Medulla oblongata (tissue), 1 donor: Measurements from ENCODE around the gene SWT1.
"Not testable (repeated sequence)": the region's sequence is repeated elsewhere in the genome, so short reads cannot be mapped to it uniquely, and the experiment has no call there.

Experiments used
- DNase-seq: peaks from one replicate; pipeline ENCODE4 v3.0.0-alpha.2; 2015; ENCODE audit errors: extremely low spot score

The SWT1 gene

GRCh38 chr1:185245466-185245865 is 88.5 kb downstream of the SWT1 start:
- no peak for DNase-seq

- DNase-seq, result no peak
These were observed 92.6 kb downstream of the SWT1 start for GRCh38 chr1:185249563-185249962.

- no peak for DNase-seq
These were observed 93.1 kb downstream of the SWT1 start for GRCh38 chr1:185250063-185250462.

GRCh38 chr1:185251928-185252327 is 95.0 kb downstream of the SWT1 start:
- not testable (repeated sequence) for DNase-seq

- not testable (repeated sequence) for DNase-seq
These were observed 95.4 kb downstream of the SWT1 start for GRCh38 chr1:185252404-185252803.

GRCh38 chr1:185255595-185255994 is 98.6 kb downstream of the SWT1 start:
- not testable (repeated sequence) for DNase-seq

GRCh38 chr1:185257116-185257949 is 100.4 kb downstream of the SWT1 start:
- not testable (repeated sequence) for DNase-seq

- no peak for DNase-seq
These were observed 100.9 kb downstream of the SWT1 start for GRCh38 chr1:185257950-185258208.

GRCh38 chr1:185258676-185259075 is 101.7 kb downstream of the SWT1 start:
- no peak for DNase-seq

GRCh38 chr1:185260611-185261010 is 103.6 kb downstream of the SWT1 start:
- DNase-seq, result no peak

GRCh38 chr1:185262151-185262550 is 105.2 kb downstream of the SWT1 start:
- no peak for DNase-seq

- DNase-seq, result no peak
These were observed 106.3 kb downstream of the SWT1 start for GRCh38 chr1:185263292-185263691.

GRCh38 chr1:185263780-185264179 is 106.8 kb downstream of the SWT1 start:
- no peak for DNase-seq

GRCh38 chr1:185265314-185265713 is 108.3 kb downstream of the SWT1 start:
- no peak for DNase-seq

- no peak for DNase-seq
These were observed 110.3 kb downstream of the SWT1 start for GRCh38 chr1:185267301-185267700.

- no peak for DNase-seq
These were observed 110.7 kb downstream of the SWT1 start for GRCh38 chr1:185267701-185268100.

GRCh38 chr1:185268352-185268751 is 111.4 kb downstream of the SWT1 start:
- DNase-seq, result no peak

GRCh38 chr1:185271921-185272320 is 115.0 kb downstream of the SWT1 start:
- no peak for DNase-seq

GRCh38 chr1:185279571-185279970 is 122.6 kb downstream of the SWT1 start:
- no peak for DNase-seq

GRCh38 chr1:185280589-185280988 is 123.6 kb downstream of the SWT1 start:
- DNase-seq, result no peak

- DNase-seq, result no peak
These were observed 124.3 kb downstream of the SWT1 start for GRCh38 chr1:185281245-185281644.

- DNase-seq, result no peak
These were observed 127.1 kb downstream of the SWT1 start for GRCh38 chr1:185284116-185284515.

GRCh38 chr1:185284533-185285276 is 127.7 kb downstream of the SWT1 start:
- DNase-seq, result no peak
